WTC11 (cell line): ENCODE measurements around the gene PRKN. TPM values are rescaled to one million over a fixed set of nuclear protein-coding genes. Genes with fewer than 3 reads are reported as not detected.

Experiments used
- ATAC-seq: fragments of 200-7000 bp; cut with Tn5 transposase; 2 replicates; pipeline ENCODE4 v1.10.0; 2021; ENCODE audit warnings: mild to moderate bottlenecking, moderate library complexity
- CTCF ChIA-PET: fragments of 300-600 bp; sonication (Branson Sonifier 250); formaldehyde crosslinking; loops from one replicate; lab custom pipeline; 2021; ENCODE audit warnings: antibody characterized with exemption; lab: Charles Lee
- POLR2A ChIA-PET: fragments of 350-600 bp; sonication (Branson Sonifier 250); formaldehyde crosslinking; loops from one replicate; lab custom pipeline; 2021; ENCODE audit warnings: antibody characterized with exemption; lab: Charles Lee
- DNase-seq: peaks from one replicate; pipeline ENCODE4 v3.0.0; 2021; ENCODE audit warnings: low spot score
- H3K27ac Mint-ChIP-seq: 2 replicates; pipeline ENCODE4 v1.8.0; 2021; ENCODE audit warnings: mixed read lengths
- H3K27me3 Mint-ChIP-seq: 2 replicates; pipeline ENCODE4 v1.8.0; 2021; ENCODE audit warnings: low read depth, mild to moderate bottlenecking, moderate library complexity, mixed read lengths
- H3K36me3 Mint-ChIP-seq: 2 replicates; pipeline ENCODE4 v1.8.0; 2021; ENCODE audit warnings: mixed read lengths
- H3K4me1 Mint-ChIP-seq: 2 replicates; pipeline ENCODE4 v1.8.0; 2022; ENCODE audit warnings: mixed read lengths
- H3K4me3 Mint-ChIP-seq: 2 replicates; pipeline ENCODE4 v1.8.0; 2021; ENCODE audit warnings: mild to moderate bottlenecking, moderate library complexity, mixed read lengths
- H3K9me3 Mint-ChIP-seq: 2 replicates; pipeline ENCODE4 v1.8.0; 2021; ENCODE audit warnings: mixed read lengths
- ATF3 ChIP-seq: sonication (generic); formaldehyde crosslinking; conservative IDR thresholded peaks from 2 replicates; pipeline ENCODE4 v1.8.1; 2022; ENCODE audit warnings: mild to moderate bottlenecking, missing genetic modification reagents
- ETV6 ChIP-seq: sonication (generic); formaldehyde crosslinking; IDR thresholded peaks from 2 replicates; pipeline ENCODE4 v1.8.1; 2022; ENCODE audit warnings: mild to moderate bottlenecking, missing genetic modification reagents
- FOXK1 ChIP-seq: sonication (generic); formaldehyde crosslinking; IDR thresholded peaks from 2 replicates; pipeline ENCODE4 v1.8.0; 2022; ENCODE audit warnings: mild to moderate bottlenecking, moderate library complexity, missing genetic modification reagents
- MXD4 ChIP-seq: fragments of 250-450 bp; sonication (Bioruptor Pico); IDR thresholded peaks from 2 replicates; pipeline ENCODE4 v1.8.0; 2021; ENCODE audit warnings: mild to moderate bottlenecking, moderate library complexity, borderline replicate concordance
- MYBL2 ChIP-seq: sonication (generic); formaldehyde crosslinking; IDR thresholded peaks from 2 replicates; pipeline ENCODE4 v1.8.1; 2023; ENCODE audit warnings: mild to moderate bottlenecking, moderate library complexity, missing genetic modification reagents
- NFYB ChIP-seq: sonication (generic); formaldehyde crosslinking; conservative IDR thresholded peaks from 2 replicates; pipeline ENCODE4 v1.8.0; 2022; ENCODE audit warnings: low read depth, missing genetic modification reagents
- NR3C1 ChIP-seq: sonication (generic); formaldehyde crosslinking; conservative IDR thresholded peaks from 2 replicates; pipeline ENCODE4 v1.8.1; 2023; ENCODE audit warnings: low read depth, mild to moderate bottlenecking, missing genetic modification reagents
- RORB ChIP-seq: fragments of 250-450 bp; sonication (Bioruptor Pico); IDR thresholded peaks from 2 replicates; pipeline ENCODE4 v1.9.0; 2021; ENCODE audit warnings: mild to moderate bottlenecking
- TCF7 ChIP-seq: sonication (generic); formaldehyde crosslinking; IDR thresholded peaks from 2 replicates; pipeline ENCODE4 v1.8.0; 2022; ENCODE audit warnings: mild to moderate bottlenecking, low read depth, missing genetic modification reagents, moderate library complexity
- USF2 ChIP-seq: sonication (generic); formaldehyde crosslinking; IDR thresholded peaks from 2 replicates; pipeline ENCODE4 v1.8.1; 2023; ENCODE audit warnings: mild to moderate bottlenecking, missing genetic modification reagents, moderate library complexity
- ZBTB21 ChIP-seq: sonication (generic); formaldehyde crosslinking; IDR thresholded peaks from 2 replicates; pipeline ENCODE4 v1.8.1; 2023; ENCODE audit warnings: mild to moderate bottlenecking, missing genetic modification reagents, borderline replicate concordance
- ZNF121 ChIP-seq: sonication (generic); formaldehyde crosslinking; IDR thresholded peaks from 2 replicates; pipeline ENCODE4 v1.8.0; 2023; ENCODE audit warnings: missing genetic modification reagents
- ZNF138 ChIP-seq: sonication (generic); formaldehyde crosslinking; conservative IDR thresholded peaks from 2 replicates; pipeline ENCODE4 v1.8.1; 2022; ENCODE audit warnings: mild to moderate bottlenecking, moderate library complexity, missing genetic modification reagents
- ZNF396 ChIP-seq: fragments of 250-450 bp; sonication (Bioruptor Pico); IDR thresholded peaks from 2 replicates; pipeline ENCODE4 v1.8.0; 2021; ENCODE audit warnings: mild to moderate bottlenecking, moderate library complexity, borderline replicate concordance
- ZNF416 ChIP-seq: fragments of 250-450 bp; sonication (Bioruptor Pico); IDR thresholded peaks from 2 replicates; pipeline ENCODE4 v1.9.0; 2021; ENCODE audit warnings: mild to moderate bottlenecking, inconsistent platforms
- ZNF423 ChIP-seq: fragments of 250-450 bp; sonication (Bioruptor Pico); IDR thresholded peaks from 2 replicates; pipeline ENCODE4 v2.1.2; 2022; ENCODE audit warnings: mild to moderate bottlenecking, moderate library complexity
- ZNF425 ChIP-seq: fragments of 250-450 bp; sonication (Bioruptor Pico); conservative IDR thresholded peaks from 2 replicates; pipeline ENCODE4 v1.9.0; 2021; ENCODE audit warnings: mild to moderate bottlenecking
- ZSCAN18 ChIP-seq: fragments of 250-450 bp; sonication (Bioruptor Pico); IDR thresholded peaks from 2 replicates; pipeline ENCODE4 v2.1.2; 2022; ENCODE audit warnings: mild to moderate bottlenecking, moderate library complexity
- total RNA-seq: library from RNA; stranded (reverse); gene quantifications from 3 replicates; pipeline ENCODE4 v1.2.3, GENCODE V29; 2021
- TF ChIP-seq, protein P1 (sequence below): sonication (generic); formaldehyde crosslinking; IDR thresholded peaks from 2 replicates; pipeline ENCODE4 v1.8.0; 2022; ENCODE audit warnings: mild to moderate bottlenecking, missing genetic modification reagents
- TF ChIP-seq, protein P2 (sequence below): sonication (generic); formaldehyde crosslinking; IDR thresholded peaks from 2 replicates; pipeline ENCODE4 v1.8.0; 2022; ENCODE audit warnings: mild to moderate bottlenecking, missing genetic modification reagents
- TF ChIP-seq, protein P3 (sequence below): sonication (generic); formaldehyde crosslinking; IDR thresholded peaks from 2 replicates; pipeline ENCODE4 v1.8.1; 2023; ENCODE audit warnings: mild to moderate bottlenecking, missing genetic modification reagents, borderline replicate concordance
- TF ChIP-seq, protein P4 (sequence below): sonication (generic); formaldehyde crosslinking; IDR thresholded peaks from 2 replicates; pipeline ENCODE4 v1.8.0; 2022; ENCODE audit warnings: mild to moderate bottlenecking, missing genetic modification reagents

PRKN gene
- total RNA-seq, 1 experiment from 2014 or later: 0.59 TPM

GRCh38 chr6:162704001-162704400 is 23.6 kb downstream of the PRKN start:
- CTCF ChIA-PET: no interaction called here
- H3K36me3 Mint-ChIP-seq: no peaks in the 10 kb centered on the region; the same call in 1 of the 2 replicates
- 0 out of 2 replicates have a peak, but pooled peaks cover 5% of the 10 kb centered on the region for H3K4me1 Mint-ChIP-seq
- H3K9me3 Mint-ChIP-seq: peaks cover 11% of the 10 kb centered on the region; the same call in 1 of the 2 replicates
- no peak overlapping the region for H3K27ac Mint-ChIP-seq
- POLR2A ChIA-PET: no interaction called here
- ATAC-seq: no peak; the same call in 1 of the 2 replicates
- H3K4me3 Mint-ChIP-seq: no peak overlapping the region
- TF ChIP-seq ZNF138 (CRISPR knock-in tag): no peak
- TF ChIP-seq ZNF121: no peak
- TF ChIP-seq ZNF416 (CRISPR knock-in tag): no peak
- TF ChIP-seq NFYB (CRISPR knock-in tag): no peak
- TF ChIP-seq MXD4 (CRISPR knock-in tag): no peak
- no peak for TF ChIP-seq RORB (CRISPR knock-in tag)
- TF ChIP-seq USF2: no peak
- TF ChIP-seq, protein P1, sequence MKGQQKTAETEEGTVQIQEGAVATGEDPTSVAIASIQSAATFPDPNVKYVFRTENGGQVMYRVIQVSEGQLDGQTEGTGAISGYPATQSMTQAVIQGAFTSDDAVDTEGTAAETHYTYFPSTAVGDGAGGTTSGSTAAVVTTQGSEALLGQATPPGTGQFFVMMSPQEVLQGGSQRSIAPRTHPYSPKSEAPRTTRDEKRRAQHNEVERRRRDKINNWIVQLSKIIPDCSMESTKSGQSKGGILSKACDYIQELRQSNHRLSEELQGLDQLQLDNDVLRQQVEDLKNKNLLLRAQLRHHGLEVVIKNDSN: no peak
- TF ChIP-seq ZBTB21 (CRISPR knock-in tag): no peak
- TF ChIP-seq ZNF425 (CRISPR knock-in tag): no peak
- no peak for DNase-seq
- H3K27me3 Mint-ChIP-seq: no peaks in the 10 kb centered on the region

- H3K27ac Mint-ChIP-seq: no peak overlapping the region
- POLR2A ChIA-PET: no interaction called here
- no peaks in the 10 kb centered on the region for H3K27me3 Mint-ChIP-seq
- no peak for ATAC-seq
- CTCF ChIA-PET: no interaction called here
- 0 out of 2 replicates have a peak, but pooled peaks cover 5% of the 10 kb centered on the region for H3K9me3 Mint-ChIP-seq
- DNase-seq: no peak
- no peak overlapping the region for H3K4me3 Mint-ChIP-seq
- peaks cover 13% of the 10 kb centered on the region for H3K4me1 Mint-ChIP-seq
- no peaks in the 10 kb centered on the region for H3K36me3 Mint-ChIP-seq
- TF ChIP-seq, protein P2, sequence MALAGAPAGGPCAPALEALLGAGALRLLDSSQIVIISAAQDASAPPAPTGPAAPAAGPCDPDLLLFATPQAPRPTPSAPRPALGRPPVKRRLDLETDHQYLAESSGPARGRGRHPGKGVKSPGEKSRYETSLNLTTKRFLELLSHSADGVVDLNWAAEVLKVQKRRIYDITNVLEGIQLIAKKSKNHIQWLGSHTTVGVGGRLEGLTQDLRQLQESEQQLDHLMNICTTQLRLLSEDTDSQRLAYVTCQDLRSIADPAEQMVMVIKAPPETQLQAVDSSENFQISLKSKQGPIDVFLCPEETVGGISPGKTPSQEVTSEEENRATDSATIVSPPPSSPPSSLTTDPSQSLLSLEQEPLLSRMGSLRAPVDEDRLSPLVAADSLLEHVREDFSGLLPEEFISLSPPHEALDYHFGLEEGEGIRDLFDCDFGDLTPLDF (CRISPR knock-in tag): no peak
- TF ChIP-seq ZSCAN18 (CRISPR knock-in tag): no peak
- no peak for TF ChIP-seq NR3C1
- TF ChIP-seq, protein P3, sequence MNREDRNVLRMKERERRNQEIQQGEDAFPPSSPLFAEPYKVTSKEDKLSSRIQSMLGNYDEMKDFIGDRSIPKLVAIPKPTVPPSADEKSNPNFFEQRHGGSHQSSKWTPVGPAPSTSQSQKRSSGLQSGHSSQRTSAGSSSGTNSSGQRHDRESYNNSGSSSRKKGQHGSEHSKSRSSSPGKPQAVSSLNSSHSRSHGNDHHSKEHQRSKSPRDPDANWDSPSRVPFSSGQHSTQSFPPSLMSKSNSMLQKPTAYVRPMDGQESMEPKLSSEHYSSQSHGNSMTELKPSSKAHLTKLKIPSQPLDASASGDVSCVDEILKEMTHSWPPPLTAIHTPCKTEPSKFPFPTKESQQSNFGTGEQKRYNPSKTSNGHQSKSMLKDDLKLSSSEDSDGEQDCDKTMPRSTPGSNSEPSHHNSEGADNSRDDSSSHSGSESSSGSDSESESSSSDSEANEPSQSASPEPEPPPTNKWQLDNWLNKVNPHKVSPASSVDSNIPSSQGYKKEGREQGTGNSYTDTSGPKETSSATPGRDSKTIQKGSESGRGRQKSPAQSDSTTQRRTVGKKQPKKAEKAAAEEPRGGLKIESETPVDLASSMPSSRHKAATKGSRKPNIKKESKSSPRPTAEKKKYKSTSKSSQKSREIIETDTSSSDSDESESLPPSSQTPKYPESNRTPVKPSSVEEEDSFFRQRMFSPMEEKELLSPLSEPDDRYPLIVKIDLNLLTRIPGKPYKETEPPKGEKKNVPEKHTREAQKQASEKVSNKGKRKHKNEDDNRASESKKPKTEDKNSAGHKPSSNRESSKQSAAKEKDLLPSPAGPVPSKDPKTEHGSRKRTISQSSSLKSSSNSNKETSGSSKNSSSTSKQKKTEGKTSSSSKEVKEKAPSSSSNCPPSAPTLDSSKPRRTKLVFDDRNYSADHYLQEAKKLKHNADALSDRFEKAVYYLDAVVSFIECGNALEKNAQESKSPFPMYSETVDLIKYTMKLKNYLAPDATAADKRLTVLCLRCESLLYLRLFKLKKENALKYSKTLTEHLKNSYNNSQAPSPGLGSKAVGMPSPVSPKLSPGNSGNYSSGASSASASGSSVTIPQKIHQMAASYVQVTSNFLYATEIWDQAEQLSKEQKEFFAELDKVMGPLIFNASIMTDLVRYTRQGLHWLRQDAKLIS (CRISPR knock-in tag): no peak
- no peak for TF ChIP-seq FOXK1 (CRISPR knock-in tag)
- TF ChIP-seq ZNF396 (CRISPR knock-in tag): no peak
- TF ChIP-seq, protein P4, sequence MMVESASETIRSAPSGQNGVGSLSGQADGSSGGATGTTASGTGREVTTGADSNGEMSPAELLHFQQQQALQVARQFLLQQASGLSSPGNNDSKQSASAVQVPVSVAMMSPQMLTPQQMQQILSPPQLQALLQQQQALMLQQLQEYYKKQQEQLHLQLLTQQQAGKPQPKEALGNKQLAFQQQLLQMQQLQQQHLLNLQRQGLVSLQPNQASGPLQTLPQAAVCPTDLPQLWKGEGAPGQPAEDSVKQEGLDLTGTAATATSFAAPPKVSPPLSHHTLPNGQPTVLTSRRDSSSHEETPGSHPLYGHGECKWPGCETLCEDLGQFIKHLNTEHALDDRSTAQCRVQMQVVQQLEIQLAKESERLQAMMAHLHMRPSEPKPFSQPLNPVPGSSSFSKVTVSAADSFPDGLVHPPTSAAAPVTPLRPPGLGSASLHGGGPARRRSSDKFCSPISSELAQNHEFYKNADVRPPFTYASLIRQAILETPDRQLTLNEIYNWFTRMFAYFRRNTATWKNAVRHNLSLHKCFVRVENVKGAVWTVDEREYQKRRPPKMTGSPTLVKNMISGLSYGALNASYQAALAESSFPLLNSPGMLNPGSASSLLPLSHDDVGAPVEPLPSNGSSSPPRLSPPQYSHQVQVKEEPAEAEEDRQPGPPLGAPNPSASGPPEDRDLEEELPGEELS (CRISPR knock-in tag): no peak
- TF ChIP-seq ETV6 (CRISPR knock-in tag): no peak
- TF ChIP-seq MYBL2 (CRISPR knock-in tag): no peak
- no peak for TF ChIP-seq ATF3 (CRISPR knock-in tag)
- no peak for TF ChIP-seq ZNF423 (CRISPR knock-in tag)
- no peak for TF ChIP-seq ZNF138 (CRISPR knock-in tag)
- no peak for TF ChIP-seq TCF7 (CRISPR knock-in tag)
Observed at GRCh38 chr6:162702446-162702845, 25.1 kb downstream of the PRKN start.
